Femur (tissue), 1 donor: Measurements from ENCODE around the gene ACP4.
A peak's percentile ranks its signal among the peaks of the same experiment; 100 is the strongest.
"Not testable (repeated sequence)": the region's sequence is repeated elsewhere in the genome, so short reads cannot be mapped to it uniquely, and the experiment has no call there.

ENCODE experiments used
- DNase-seq: peaks from one replicate; pipeline ENCODE4 v3.0.0-alpha.2; 2017

ACP4 gene

GRCh38 chr19:50777261-50777660 is 13.0 kb upstream of the ACP4 start:
- DNase-seq = no peak

GRCh38 chr19:50777830-50778303 is 12.3 kb upstream of the ACP4 start:
- no peak for DNase-seq

GRCh38 chr19:50778906-50779430 is 11.2 kb upstream of the ACP4 start:
- no peak for DNase-seq

GRCh38 chr19:50779504-50780457 is 10.4 kb upstream of the ACP4 start:
- no peak for DNase-seq

- DNase-seq = peak; percentile 51
These were observed 9.3 kb upstream of the ACP4 start for GRCh38 chr19:50780753-50781435.

DNA sequence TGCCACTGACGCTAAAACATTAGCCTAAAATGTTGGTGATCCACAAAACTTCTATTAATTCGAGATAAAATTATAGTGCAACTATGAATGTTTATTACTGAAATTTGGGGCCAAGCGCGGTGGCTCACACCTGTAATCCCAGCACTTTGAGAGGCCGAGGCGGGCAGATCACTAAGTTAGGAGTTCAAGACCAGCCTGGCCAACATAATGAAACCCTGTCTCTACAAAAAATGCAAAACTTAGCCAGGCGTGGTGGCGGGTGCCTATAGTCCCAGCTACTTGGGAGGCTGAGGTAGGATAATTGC is 6.4 kb upstream of the ACP4 start:
- not testable (repeated sequence) for DNase-seq

DNA sequence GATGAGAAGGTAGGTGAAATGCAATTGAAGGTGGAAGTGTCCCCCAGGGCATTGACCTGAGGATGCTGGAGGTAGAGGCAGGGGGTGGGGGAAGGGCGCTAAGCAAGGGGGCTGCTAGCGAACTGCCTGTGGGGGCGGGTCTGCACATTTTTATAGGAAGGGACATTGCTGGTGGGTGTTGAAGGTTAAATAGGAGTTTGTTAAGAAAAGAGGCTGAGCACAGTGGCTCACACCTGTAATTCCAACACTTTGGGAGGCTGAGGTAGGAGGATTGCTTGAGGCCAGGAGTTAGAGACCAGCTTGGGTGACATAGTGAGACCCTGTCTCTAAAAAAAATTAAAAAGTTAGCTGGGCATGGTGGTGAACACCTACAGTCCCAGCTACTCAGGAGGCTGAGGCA is 5.5 kb upstream of the ACP4 start:
- no peak for DNase-seq

GRCh38 chr19:50785329-50785728 is 4.9 kb upstream of the ACP4 start:
- no peak for DNase-seq

DNA sequence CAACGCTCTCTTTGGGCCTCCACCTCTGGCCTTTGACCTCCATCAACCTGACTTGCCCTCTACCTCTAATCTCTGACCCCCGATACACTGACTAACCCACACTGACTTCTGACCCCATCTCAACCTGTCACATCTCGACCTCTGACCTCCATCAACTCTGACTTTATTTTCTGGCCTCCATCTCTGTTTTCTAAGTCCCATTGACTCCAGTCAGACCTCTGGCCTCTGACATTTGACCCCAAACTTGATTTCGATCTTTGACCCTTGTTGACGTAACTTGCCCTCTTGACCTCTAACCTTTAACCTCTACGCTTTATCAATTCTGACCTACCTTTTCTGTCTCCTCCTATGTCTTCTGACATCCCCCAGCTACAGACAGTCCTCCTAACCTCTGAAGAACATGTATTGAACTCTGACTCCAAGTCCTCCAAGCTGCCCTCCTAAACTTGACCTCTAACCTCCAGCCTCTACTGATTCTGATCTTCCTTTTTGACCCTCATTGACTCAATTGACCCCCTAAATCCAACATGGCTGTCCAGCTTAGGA is 780 bp downstream of the ACP4 start:
- DNase-seq = no peak

- DNase-seq = no peak
These were observed 1.5 kb downstream of the ACP4 start for GRCh38 chr19:50791594-50792271.

GRCh38 chr19:50792272-50793250 is 2.3 kb downstream of the ACP4 start:
- DNase-seq = no peak

DNA sequence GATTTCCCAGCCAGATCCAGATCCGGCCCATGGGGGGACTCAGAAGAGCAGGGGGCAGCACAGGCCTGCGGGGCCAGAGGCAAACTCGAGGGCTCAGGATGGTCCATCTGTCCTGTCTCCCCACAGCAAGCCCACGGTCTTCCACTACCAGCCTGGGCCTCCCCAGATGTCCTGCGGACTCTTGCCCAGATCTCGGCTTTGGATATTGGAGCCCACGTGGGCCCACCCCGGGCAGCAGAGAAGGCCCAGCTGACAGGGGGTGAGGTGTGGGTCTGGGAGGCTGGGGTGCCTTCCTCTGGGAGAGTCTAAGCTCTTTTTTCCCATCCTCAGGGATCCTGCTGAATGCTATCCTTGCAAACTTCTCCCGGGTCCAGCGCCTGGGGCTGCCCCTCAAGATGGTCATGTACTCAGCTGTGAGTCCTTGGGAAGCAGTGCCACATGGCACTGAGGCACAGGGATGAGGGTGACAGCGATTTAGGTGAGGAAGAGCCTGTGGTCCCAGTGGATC is 3.4 kb downstream of the ACP4 start:
- no peak for DNase-seq

DNA sequence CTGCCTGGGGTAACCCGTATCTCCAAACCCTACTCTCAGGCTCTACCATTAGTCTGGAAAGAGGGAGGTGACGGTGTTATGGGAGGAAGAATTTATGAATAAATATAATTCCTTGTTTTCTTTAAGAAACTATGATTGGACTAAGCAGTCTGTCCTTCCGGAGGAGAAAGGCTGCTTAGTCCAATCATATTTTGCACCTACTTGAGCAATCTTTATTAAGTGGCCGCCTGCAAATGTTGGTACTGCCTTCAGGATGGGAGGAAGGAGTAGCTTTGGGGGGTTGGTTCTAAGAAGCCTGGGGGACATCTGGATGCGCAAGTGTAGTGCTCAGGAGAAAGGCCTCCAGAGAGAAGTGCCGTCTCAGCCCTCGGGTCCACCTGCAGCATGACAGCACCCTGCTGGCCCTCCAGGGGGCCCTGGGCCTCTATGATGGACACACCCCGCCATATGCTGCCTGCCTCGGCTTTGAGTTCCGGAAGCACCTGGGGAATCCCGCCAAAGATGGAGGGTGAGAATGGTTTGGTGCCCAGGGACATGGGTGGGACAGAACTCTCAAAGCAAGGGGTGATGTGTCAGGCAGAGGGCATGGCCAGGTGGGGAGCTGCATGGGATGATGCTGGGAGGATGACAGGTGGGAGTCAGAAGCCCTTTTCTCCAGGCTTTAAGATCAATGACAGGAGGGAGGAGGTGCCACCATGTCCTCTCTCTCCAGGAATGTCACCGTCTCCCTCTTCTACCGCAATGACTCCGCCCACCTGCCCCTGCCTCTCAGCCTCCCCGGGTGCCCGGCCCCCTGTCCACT is 4.1 kb downstream of the ACP4 start:
- DNase-seq = no peak

DNA sequence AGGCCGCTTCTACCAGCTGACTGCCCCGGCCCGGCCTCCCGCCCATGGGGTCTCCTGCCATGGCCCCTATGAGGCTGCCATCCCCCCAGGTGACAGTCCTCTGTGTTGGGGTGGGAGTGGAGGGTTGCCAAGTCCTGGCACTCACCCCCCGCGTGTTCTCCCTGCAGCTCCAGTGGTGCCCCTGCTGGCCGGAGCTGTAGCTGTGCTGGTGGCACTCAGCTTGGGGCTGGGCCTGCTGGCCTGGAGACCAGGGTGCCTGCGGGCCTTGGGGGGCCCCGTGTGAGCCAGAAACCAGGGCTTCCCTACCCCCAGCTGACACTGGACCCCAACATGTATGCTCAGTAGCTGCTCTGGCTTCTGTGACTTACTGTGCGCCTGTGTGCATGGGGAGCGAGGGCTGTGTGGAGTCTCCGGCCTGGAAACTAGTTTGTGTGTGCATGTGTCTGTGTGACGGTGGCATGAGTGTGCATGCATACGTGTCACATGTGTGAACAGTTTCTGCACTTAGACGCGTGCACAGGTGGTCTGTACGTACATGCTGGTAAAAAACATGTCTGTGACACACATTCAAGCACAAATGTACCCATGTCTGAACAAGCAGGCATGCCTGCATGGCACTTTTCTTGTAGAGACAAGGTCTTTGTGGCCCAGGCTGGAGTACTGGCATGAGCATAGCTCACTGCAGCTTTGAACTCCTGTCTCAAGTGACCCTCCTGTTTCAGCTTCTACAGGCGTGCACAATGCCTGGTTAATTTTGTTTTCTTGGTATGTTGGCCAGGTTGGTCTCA is 4.9 kb downstream of the ACP4 start:
- no peak for DNase-seq

GRCh38 chr19:50795664-50796073 is 5.5 kb downstream of the ACP4 start:
- no peak for DNase-seq

GRCh38 chr19:50796128-50796633 is 6.0 kb downstream of the ACP4 start:
- DNase-seq = no peak

DNA sequence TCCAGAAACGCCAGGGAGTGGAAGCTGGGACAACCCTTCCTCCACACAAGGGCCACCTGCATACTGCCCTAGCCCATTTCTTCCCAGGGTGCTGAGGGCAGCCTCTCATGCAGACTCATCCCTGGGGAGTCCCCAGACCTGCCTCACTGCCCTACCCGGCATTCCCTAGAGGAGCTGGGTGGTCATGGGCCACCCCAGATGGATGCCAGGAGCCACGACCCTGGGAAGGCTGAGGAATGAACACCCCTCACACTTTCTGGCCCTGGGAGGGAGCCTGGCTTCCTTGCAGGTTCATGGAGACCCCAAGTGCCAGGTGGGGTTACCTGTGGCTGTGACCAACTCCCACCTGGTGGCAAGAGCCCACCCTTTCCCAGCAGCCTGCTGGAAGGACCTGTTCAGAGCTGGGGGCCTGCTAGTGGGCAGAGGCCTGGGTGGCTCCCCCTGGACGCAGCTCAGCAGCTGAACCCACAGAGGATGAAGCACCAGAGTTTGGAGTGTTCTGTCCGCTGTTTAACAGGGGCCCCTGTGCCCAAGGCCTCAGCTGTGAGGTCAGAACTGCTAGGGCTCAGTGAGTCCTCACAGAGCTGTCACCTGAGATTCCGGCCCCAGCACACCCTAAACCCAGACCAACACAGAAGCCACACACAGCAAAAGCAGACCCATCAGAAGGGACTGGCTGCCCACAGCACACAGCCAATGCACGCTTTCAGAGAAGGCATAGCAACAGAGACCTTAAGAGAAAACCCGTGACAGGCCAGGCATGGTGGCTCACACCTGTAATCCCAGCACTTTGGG is 6.6 kb downstream of the ACP4 start:
- DNase-seq = no peak

- no peak for DNase-seq
These were observed 7.2 kb downstream of the ACP4 start for GRCh38 chr19:50797429-50797780.
